Trophoblast cell (in vitro differentiated cells and primary cell): Measurements from ENCODE around the gene TBX19.

ENCODE experiments used
- DNase-seq, 2 donors: peaks; one replicate each; pipeline ENCODE4 v3.0.0-alpha.2; 2016
- H2AFZ ChIP-seq: 2 replicates; pipeline ENCODE4 v1.6.1; 2013; ENCODE audit warnings: low read length, moderate library complexity, mild to moderate bottlenecking; ENCODE audit not compliant: insufficient read depth, poor library complexity
- H2AK5ac ChIP-seq: 2 replicates; pipeline ENCODE4 v1.6.1; 2013; ENCODE audit warnings: mild to moderate bottlenecking, low read length
- H2BK120ac ChIP-seq: 2 replicates; pipeline ENCODE4 v1.6.1; 2013; ENCODE audit warnings: low read length, mild to moderate bottlenecking, moderate library complexity; ENCODE audit not compliant: insufficient read depth, poor library complexity
- H2BK12ac ChIP-seq: 2 replicates; pipeline ENCODE4 v1.6.1; 2013; ENCODE audit warnings: mild to moderate bottlenecking, low read length, moderate library complexity
- H2BK5ac ChIP-seq: 2 replicates; pipeline ENCODE4 v1.6.1; 2013; ENCODE audit warnings: low read length, low read depth, moderate library complexity, mild to moderate bottlenecking; ENCODE audit not compliant: poor library complexity
- H3K14ac ChIP-seq: 2 replicates; pipeline ENCODE4 v1.6.1; 2013; ENCODE audit warnings: mild to moderate bottlenecking, low read length
- H3K18ac ChIP-seq: 2 replicates; pipeline ENCODE4 v1.6.1; 2013; ENCODE audit warnings: mild to moderate bottlenecking, low read length
- H3K23ac ChIP-seq: 2 replicates; pipeline ENCODE4 v1.6.1; 2013; ENCODE audit warnings: low read length
- H3K27ac ChIP-seq: 2 replicates; pipeline ENCODE4 v1.5.1; 2013; ENCODE audit warnings: low read depth, mild to moderate bottlenecking, inconsistent platforms, low read length, moderate library complexity
- H3K27me3 ChIP-seq: 2 replicates; pipeline ENCODE4 v1.6.1; 2013; ENCODE audit warnings: inconsistent platforms, mild to moderate bottlenecking, low read length, moderate library complexity; ENCODE audit not compliant: insufficient read depth
- H3K36me3 ChIP-seq, 2 experiments: 1 replicate in 1 of 2; 2 replicates in 1 of 2; pipeline ENCODE4 v1.6.1; 2013; ENCODE audit warnings: low read length in 2 of 2, mild to moderate bottlenecking in 2 of 2, moderate library complexity in 1 of 2; ENCODE audit not compliant: insufficient read depth in 2 of 2, control insufficient read depth in 1 of 2
- H3K4ac ChIP-seq: 2 replicates; pipeline ENCODE4 v1.6.1; 2013; ENCODE audit warnings: low read depth, mild to moderate bottlenecking, low read length, moderate library complexity
- H3K4me1 ChIP-seq, 2 experiments: 1 replicate in 1 of 2; 2 replicates in 1 of 2; pipeline ENCODE4 v1.6.1; 2013; ENCODE audit warnings: low read length in 2 of 2, mild to moderate bottlenecking in 2 of 2, moderate library complexity in 1 of 2; ENCODE audit not compliant: insufficient read depth in 2 of 2, control insufficient read depth in 1 of 2
- H3K4me2 ChIP-seq: 2 replicates; pipeline ENCODE4 v1.6.1; 2013; ENCODE audit warnings: inconsistent platforms, mild to moderate bottlenecking, low read length, moderate library complexity
- H3K4me3 ChIP-seq: 2 replicates; pipeline ENCODE4 v1.5.1; 2013; ENCODE audit warnings: mild to moderate bottlenecking, low read depth, low read length, inconsistent platforms
- H3K79me1 ChIP-seq: one replicate; pipeline ENCODE4 v1.6.1; 2013; ENCODE audit warnings: low read length
- H3K79me2 ChIP-seq: 2 replicates; pipeline ENCODE4 v1.6.1; 2013; ENCODE audit warnings: low read length, mild to moderate bottlenecking; ENCODE audit not compliant: control insufficient read depth, insufficient read depth, poor library complexity
- H3K9ac ChIP-seq: 2 replicates; pipeline ENCODE4 v1.6.1; 2013; ENCODE audit warnings: mild to moderate bottlenecking, low read length
- H3K9me3 ChIP-seq: 2 replicates; pipeline ENCODE4 v1.6.1; 2013; ENCODE audit warnings: low read depth, mild to moderate bottlenecking, control low read depth, inconsistent platforms, low read length; ENCODE audit not compliant: insufficient read depth
- H4K12ac ChIP-seq: 2 replicates; pipeline ENCODE4 v1.6.1; 2013; ENCODE audit warnings: low read depth, mild to moderate bottlenecking, low read length, moderate library complexity
- H4K8ac ChIP-seq: 2 replicates; pipeline ENCODE4 v1.6.1; 2013; ENCODE audit warnings: low read depth, mild to moderate bottlenecking, low read length, moderate library complexity
- H4K91ac ChIP-seq: one replicate; pipeline ENCODE4 v1.6.1; 2013; ENCODE audit warnings: low read depth, mild to moderate bottlenecking, low read length, moderate library complexity
- WGBS: extraction: QIAGEN DNeasy Blood & Tissue Kit; methylation state at CpG from one replicate; pipeline ENCODE4 v1.1.7; 2013; ENCODE audit warnings: missing lambda C conversion rate; ENCODE audit not compliant: insufficient read length, insufficient coverage; ENCODE audit errors: extremely low coverage; 5-methylcytosine and 5-hydroxymethylcytosine counted together

Gene TBX19

GRCh38 chr1:168293356-168293755 lies 12.7 kb downstream of the TBX19 start:
- Histone ChIP-seq H3K23ac (no peak overlapping the region), H3K4ac (no peak overlapping the region), H2BK5ac (no peak overlapping the region), H4K91ac (no peak overlapping the region), H3K18ac (no peak overlapping the region), H3K9me3 (no peaks in the 10 kb centered on the region), H3K27ac (no peak overlapping the region), H2BK120ac (no peak overlapping the region), H3K79me2 (no peaks in the 10 kb centered on the region), H3K14ac (no peak overlapping the region), H3K79me1 (no peaks in the 10 kb centered on the region), H3K9ac (no peak overlapping the region), H3K36me3 (no peaks in the 10 kb centered on the region), H4K12ac (no peak overlapping the region), H3K4me1 (no peaks in the 10 kb centered on the region), H3K27me3 (no peaks in the 10 kb centered on the region), H4K8ac (no peak overlapping the region), H2AK5ac (no peak overlapping the region), H2AFZ (no peak overlapping the region), H3K4me3 (no peak overlapping the region), H3K4me2 (no peak overlapping the region), H2BK12ac (no peak overlapping the region)
- no peak for DNase-seq
- WGBS: no CpG with 5 or more reads among the region's 1 CpG

- Histone ChIP-seq H2BK5ac (no peak overlapping the region), H3K4me3 (no peak overlapping the region), H3K36me3 (no peaks in the 10 kb centered on the region), H3K9me3 (no peaks in the 10 kb centered on the region), H3K79me2 (no peaks in the 10 kb centered on the region), H3K9ac (no peak overlapping the region), H3K27me3 (no peaks in the 10 kb centered on the region), H4K91ac (no peak overlapping the region), H3K4me1 (no peaks in the 10 kb centered on the region), H3K14ac (no peak overlapping the region), H3K18ac (no peak overlapping the region), H2BK12ac (no peak overlapping the region), H3K4me2 (no peak overlapping the region), H2AK5ac (no peak overlapping the region), H4K8ac (no peak overlapping the region), H4K12ac (no peak overlapping the region), H3K4ac (no peak overlapping the region), H2BK120ac (no peak overlapping the region), H3K23ac (no peak overlapping the region), H2AFZ (no peak overlapping the region), H3K79me1 (no peaks in the 10 kb centered on the region), H3K27ac (no peak overlapping the region)
- DNase-seq: no peak
- WGBS: no CpG with 5 or more reads among the region's 8 CpGs
Observed at GRCh38 chr1:168295411-168296114, 14.9 kb downstream of the TBX19 start.

GRCh38 chr1:168297019-168297730 lies 16.5 kb downstream of the TBX19 start:
- Histone ChIP-seq H2BK5ac (no peak overlapping the region), H3K18ac (no peak overlapping the region), H4K12ac (no peak overlapping the region), H3K27ac (no peak overlapping the region), H3K4ac (no peak overlapping the region), H3K27me3 (no peaks in the 10 kb centered on the region), H3K9ac (no peak overlapping the region), H3K4me3 (no peak overlapping the region), H3K79me2 (no peaks in the 10 kb centered on the region), H3K4me1 (peaks cover 2 to 7% of the 10 kb centered on the region in 2 experiments), H2BK120ac (no peak overlapping the region), H3K23ac (no peak overlapping the region), H2AK5ac (no peak overlapping the region), H4K91ac (no peak overlapping the region), H2BK12ac (no peak overlapping the region), H3K14ac (no peak overlapping the region), H3K9me3 (no peaks in the 10 kb centered on the region), H3K4me2 (no peak overlapping the region), H3K79me1 (no peaks in the 10 kb centered on the region), H4K8ac (no peak overlapping the region), H2AFZ (no peak overlapping the region), H3K36me3 (no peaks in the 10 kb centered on the region)
- WGBS: no CpG with 5 or more reads among the region's 7 CpGs
- DNase-seq: no peak

- H3K27me3 ChIP-seq: no peaks in the 10 kb centered on the region
- no peak overlapping the region for H4K91ac ChIP-seq
- no peak overlapping the region for H3K27ac ChIP-seq
- H3K9ac ChIP-seq: no peak overlapping the region
- H2BK5ac ChIP-seq: no peak overlapping the region
- H3K4me3 ChIP-seq: no peak overlapping the region
- H3K4me1 ChIP-seq: peaks cover 2 to 7% of the 10 kb centered on the region in 2 experiments
- H3K79me1 ChIP-seq: no peaks in the 10 kb centered on the region
- H3K4me2 ChIP-seq: no peak overlapping the region
- no peak overlapping the region for H3K18ac ChIP-seq
- no peak overlapping the region for H3K4ac ChIP-seq
- H4K12ac ChIP-seq: no peak overlapping the region
- no peak overlapping the region for H3K23ac ChIP-seq
- no peak overlapping the region for H4K8ac ChIP-seq
- H3K36me3 ChIP-seq: no peaks in the 10 kb centered on the region
- no peaks in the 10 kb centered on the region for H3K9me3 ChIP-seq
- H2BK12ac ChIP-seq: no peak overlapping the region
- no CpG with 5 or more reads among the region's 3 CpGs for WGBS
- no peak overlapping the region for H3K14ac ChIP-seq
- H2AFZ ChIP-seq: no peak overlapping the region
- no peaks in the 10 kb centered on the region for H3K79me2 ChIP-seq
- no peak overlapping the region for H2BK120ac ChIP-seq
- DNase-seq: no peak
- no peak overlapping the region for H2AK5ac ChIP-seq
Observed at GRCh38 chr1:168298446-168298845, 17.8 kb downstream of the TBX19 start.
